DMS153 treated with DMSO at 0.1 percent for 48 hours (cell line): ENCODE data around the gene ZNF174.

Source experiments
- DNase-seq: peaks from one replicate; lab custom pipeline; 2025; ENCODE audit not compliant: unreplicated experiment; lab: John Stamatoyannopoulos, UW

Gene ZNF174

DNA sequence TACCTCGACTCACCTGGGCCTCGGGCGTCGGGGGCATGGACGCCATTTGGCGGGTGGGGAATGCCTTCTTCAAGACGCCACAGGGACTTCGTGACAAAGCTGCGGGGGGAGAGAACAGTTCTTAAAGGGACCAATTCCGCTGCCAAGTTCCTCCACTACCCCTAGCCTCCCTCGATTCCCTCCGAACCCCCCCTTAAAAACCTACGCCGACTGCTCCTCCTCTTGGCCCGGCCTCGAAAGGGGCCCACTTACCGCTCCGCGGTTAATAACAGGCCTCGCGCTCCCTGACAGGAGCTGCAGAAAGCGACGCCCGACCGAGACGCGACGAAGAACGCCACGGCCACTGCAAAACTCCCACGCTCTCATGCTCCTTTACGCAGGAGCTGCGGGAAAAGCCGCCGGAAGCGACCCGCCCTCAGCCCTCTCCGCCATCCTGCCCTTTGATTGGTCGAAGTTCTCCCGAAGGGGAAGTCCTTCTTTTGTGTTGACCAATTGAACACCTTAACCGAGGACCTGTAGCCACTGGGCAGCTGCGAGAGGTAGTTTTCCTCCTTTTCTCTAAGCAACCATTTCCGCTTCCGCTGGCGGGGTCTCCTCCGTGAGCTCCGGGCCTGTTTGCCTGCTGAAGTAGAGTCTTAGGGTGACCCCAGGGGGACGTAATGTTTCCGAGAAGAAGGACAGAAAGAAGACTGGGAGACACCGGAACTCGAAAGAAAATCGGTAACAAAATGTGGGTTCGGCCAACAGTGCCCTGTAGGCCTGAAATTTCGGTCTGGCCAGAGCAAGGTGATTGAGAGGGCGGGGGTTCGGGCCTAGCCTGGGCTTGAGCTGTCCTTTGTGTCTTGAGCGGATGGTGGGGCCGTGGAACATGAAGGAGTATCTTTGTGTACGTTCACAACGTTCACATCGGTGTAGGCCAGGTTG lies 42.4 kb downstream of the ZNF174 start, which contains the start of the genes NAA60 and ZNF597:
NAA60 (plus strand) TSS at position 573 of the 924 bp plus-strand sequence. CDS start 32,548 bp downstream, outside the sequence.
ZNF597 (minus strand) TSS at position 397 of the 924 bp plus-strand sequence; CDS start at position 46, 351 bp downstream.
- peak; percentile 58 for DNase-seq

DNA sequence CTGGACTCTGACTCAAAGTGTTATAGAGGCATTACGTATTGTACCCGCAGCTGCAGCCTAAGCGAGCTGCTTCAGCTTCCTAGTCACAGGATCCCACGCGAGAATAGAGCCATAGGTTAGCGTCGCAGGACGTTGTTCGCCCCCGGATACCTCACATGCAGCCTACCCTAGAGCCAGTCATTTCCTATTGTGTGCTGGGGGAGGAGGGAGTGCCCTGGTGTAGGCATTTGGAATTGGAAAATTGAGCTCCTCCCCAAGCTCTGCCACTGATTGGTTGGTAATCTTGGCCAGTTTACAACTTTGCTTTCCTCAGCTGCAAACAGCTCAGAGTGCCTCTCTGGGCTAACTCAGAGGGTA lies 43.0 kb downstream of the ZNF174 start:
- no peak for DNase-seq

DNA sequence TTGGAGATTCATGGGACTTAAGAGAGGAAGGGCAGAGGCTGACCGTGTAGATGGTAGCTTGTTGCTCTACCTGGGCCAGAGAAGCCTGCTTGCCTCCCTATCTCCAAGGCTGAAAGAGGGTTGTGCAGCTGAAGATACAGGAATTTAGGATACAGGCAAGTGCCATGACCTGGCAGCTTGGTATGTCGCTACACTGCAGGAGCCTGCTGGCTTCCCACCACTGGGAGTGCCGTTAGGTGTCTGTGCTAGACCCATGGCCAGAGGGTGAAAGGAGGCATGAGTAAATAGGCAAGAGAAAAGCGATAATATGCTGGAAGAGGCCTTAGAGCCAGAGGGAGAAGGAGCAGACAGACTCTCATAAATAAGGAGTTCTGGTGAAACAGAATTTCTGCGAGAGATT lies 53.1 kb downstream of the ZNF174 start:
- no peak for DNase-seq

DNA sequence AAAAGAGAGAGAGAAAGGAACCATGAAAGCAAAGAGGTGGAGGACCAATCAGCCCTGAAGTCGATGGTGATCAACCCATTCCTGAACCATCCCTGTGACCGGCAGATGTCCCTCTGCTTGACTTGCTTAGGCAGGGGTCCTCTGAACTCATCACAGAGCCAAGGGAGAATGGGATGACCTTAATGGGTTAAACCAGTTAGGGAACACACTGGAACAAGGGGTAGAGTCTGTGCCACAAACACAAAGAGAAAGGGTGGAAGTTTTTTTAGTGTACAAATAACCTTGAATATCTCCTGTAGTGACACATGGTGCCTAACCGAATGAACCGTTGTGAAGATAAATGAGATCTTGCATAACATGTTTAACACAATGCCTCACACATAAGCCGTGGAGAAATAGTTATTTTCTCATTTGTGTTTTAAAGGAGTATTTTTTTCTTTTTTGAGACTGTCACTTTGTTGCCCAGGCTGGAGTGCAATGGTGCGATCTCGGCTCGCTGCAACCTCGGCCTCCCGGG lies 53.7 kb downstream of the ZNF174 start:
- DNase-seq: no peak

DNA sequence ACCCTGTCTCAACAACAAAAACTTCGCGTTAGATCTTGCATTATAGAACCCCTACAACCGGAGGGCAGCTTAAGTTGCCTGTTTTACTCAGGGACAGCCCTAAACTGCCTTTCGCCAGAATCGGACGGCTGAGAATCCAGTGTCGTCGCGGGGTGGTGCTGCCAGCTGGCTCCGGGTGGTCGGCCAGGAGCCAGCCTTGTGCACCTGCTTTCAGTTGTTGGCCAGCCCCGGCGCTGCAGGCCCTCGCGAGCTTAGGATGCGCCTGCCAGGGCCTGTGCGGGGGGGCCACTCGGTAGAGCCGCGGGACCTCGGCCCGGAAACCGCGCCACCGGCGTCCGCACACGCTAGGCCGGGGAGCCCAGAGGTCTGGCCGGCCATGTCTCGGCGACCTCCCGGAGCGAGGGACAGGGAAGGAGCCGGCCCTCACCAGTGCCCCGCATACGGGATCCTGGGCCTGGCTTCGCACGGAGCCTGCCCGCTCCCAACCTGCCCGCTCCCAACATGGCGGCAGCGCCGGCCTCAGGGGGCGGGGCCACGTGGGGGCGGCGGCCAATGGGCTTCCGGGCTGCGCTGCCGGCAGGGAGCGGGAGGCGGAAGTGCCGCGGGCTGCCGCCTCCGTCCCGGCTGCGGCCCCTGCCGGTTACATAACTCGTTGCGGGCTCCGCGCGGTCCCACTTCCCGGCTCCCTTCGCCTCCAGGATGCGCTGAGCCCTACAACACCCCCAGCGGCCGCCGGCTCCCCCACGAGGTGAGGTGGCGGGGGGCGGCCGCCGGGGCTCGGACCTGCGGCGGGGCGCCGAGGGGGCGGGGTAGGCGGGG lies 56.6 kb downstream of the ZNF174 start:
- peak; percentile 84 for DNase-seq

DNA sequence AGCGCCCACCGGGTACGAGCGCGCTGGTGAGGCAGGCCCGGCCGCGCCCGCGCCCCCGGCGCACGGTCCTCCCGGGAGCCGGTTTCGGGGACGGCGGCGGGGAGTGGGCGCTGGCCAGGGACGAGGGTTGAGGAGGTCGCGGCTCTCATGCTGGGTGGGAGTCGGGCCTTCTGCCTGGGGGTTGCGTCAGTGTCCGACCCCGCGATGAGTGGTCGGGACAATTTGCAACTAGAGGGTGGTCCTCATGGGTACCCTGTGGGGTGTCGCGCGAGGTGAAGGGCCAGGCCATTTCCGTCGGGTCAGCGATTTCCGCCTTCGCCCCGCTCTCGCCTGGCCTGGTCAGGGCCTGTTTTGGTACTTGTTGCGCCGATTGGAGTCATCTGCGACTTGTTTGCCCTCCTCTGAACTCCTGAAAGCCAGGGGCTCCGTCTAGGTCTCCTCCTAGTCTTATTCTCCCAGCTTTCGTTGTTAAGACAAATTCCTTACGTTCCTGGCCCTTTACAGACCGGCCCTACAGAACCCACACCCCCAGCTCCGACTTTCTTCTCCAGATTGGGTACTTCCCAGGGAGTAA lies 57.4 kb downstream of the ZNF174 start:
- DNase-seq: peak; percentile 3

DNA sequence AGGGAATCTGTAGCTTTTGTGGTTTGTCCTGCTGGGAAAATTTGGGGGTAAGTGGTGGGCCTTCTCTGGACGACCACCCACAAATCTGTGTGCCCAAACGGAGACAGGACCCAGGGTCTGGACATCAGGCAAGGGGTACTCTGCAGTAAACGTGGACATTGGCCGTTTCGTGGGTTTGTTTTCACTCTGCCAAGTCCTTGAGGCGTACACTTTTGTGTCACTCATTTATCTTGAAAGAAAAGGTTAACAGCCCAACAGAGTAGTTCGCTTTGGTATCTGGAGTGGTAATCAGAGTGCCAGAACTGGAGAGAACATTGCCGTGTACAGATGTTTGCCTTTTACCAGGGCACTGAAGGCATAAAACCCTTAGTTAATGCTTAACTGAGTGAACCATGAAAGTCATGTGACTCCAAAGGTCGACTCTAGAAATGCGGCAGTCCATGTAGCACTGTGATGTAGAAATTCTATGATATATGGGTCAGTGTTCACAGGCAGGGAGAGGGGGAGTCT lies 57.9 kb downstream of the ZNF174 start:
- no peak for DNase-seq
